Measurements from ENCODE around the gene DDX43.
A peak's percentile ranks its signal among the peaks of the same experiment; 100 is the strongest.
"Not testable (repeated sequence)": the region's sequence is repeated elsewhere in the genome, so short reads cannot be mapped to it uniquely, and the experiment has no call there.

Gene DDX43

GRCh38 chr6:73394577-73395354, at the start of gene DDX43:
TSS of gene DDX43 (plus strand) at chr6:73394828. CDS start at chr6:73394906, 78 bp downstream.
- peak; percentile 68 for DNase-seq (ENCODE audit: low spot score)

GRCh38 chr6:73348550-73349204, 46.0 kb upstream of the DDX43 start:
- no peak for DNase-seq (ENCODE audit: low spot score)

- no peak for DNase-seq (ENCODE audit: low spot score)
These were observed 45.3 kb upstream of the DDX43 start for GRCh38 chr6:73349311-73349710.

- DNase-seq (ENCODE audit: low spot score), result no peak
These were observed 40.7 kb upstream of the DDX43 start, which contains the start of gene DPPA5 for GRCh38 chr6:73353636-73354593. TSS of gene DPPA5 (minus strand) at chr6:73354276. CDS start at chr6:73354225, 51 bp downstream.

- DNase-seq (ENCODE audit: low spot score), result no peak
These were observed 32.3 kb upstream of the DDX43 start, which contains the start of gene KHDC3L for GRCh38 chr6:73362358-73362757. TSS of gene KHDC3L (plus strand) at chr6:73362658. CDS start at chr6:73362730, 72 bp downstream.

- no peak for DNase-seq (ENCODE audit: low spot score)
These were observed 31.6 kb upstream of the DDX43 start for GRCh38 chr6:73362869-73363536.

GRCh38 chr6:73363537-73363875, 31.1 kb upstream of the DDX43 start:
- DNase-seq (ENCODE audit: low spot score), result no peak

- DNase-seq (ENCODE audit: low spot score), result no peak
These were observed 30.5 kb upstream of the DDX43 start for GRCh38 chr6:73364121-73364520.

GRCh38 chr6:73364549-73364948, 30.1 kb upstream of the DDX43 start:
- no peak for DNase-seq (ENCODE audit: low spot score)

- DNase-seq (ENCODE audit: low spot score), result no peak
These were observed 26.8 kb upstream of the DDX43 start for GRCh38 chr6:73367761-73368355.

GRCh38 chr6:73368675-73369074, 26.0 kb upstream of the DDX43 start:
- no peak for DNase-seq (ENCODE audit: low spot score)

- DNase-seq (ENCODE audit: low spot score), result no peak
These were observed 25.5 kb upstream of the DDX43 start for GRCh38 chr6:73369157-73369556.

- DNase-seq (ENCODE audit: low spot score), result no peak
These were observed 25.1 kb upstream of the DDX43 start, which contains the start of gene OOEP for GRCh38 chr6:73369563-73369962. TSS of gene OOEP (minus strand) at chr6:73369897. CDS start at chr6:73369792, 105 bp downstream.

- DNase-seq (ENCODE audit: low spot score), result no peak
These were observed 22.6 kb upstream of the DDX43 start for GRCh38 chr6:73371984-73372383.

- no peak for DNase-seq (ENCODE audit: low spot score)
These were observed 22.1 kb upstream of the DDX43 start for GRCh38 chr6:73372516-73372915.

- DNase-seq (ENCODE audit: low spot score), result no peak
These were observed 19.4 kb upstream of the DDX43 start for GRCh38 chr6:73375216-73375615.

- no peak for DNase-seq (ENCODE audit: low spot score)
These were observed 17.4 kb upstream of the DDX43 start for GRCh38 chr6:73377225-73377624.

GRCh38 chr6:73381531-73381930, 13.1 kb upstream of the DDX43 start:
- not testable (repeated sequence) for DNase-seq (ENCODE audit: low spot score)

- no peak for DNase-seq (ENCODE audit: low spot score)
These were observed 12.0 kb upstream of the DDX43 start for GRCh38 chr6:73382462-73383113.

GRCh38 chr6:73388433-73388799, 6.2 kb upstream of the DDX43 start:
- no peak for DNase-seq (ENCODE audit: low spot score)

Data from germinal center (tissue), 1 donor.